Kidney tubule cell (primary cell): Measurements from ENCODE around the gene GFRAL.

Experiments used
- DNase-seq: peaks from one replicate; pipeline ENCODE4 v3.0.0-alpha.2; 2018; ENCODE audit warnings: low spot score

Gene GFRAL

GRCh38 chr6:55433446-55434130 is 106.3 kb downstream of the GFRAL start:
- peak; percentile 44 for DNase-seq

GRCh38 chr6:55437141-55437540 is 109.9 kb downstream of the GFRAL start:
- DNase-seq: no peak

- no peak for DNase-seq
Measured at GRCh38 chr6:55438203-55438602, 110.9 kb downstream of the GFRAL start.

GRCh38 chr6:55443238-55444134 is 116.2 kb downstream of the GFRAL start:
- no peak for DNase-seq

GRCh38 chr6:55445648-55446204 is 118.5 kb downstream of the GFRAL start:
- DNase-seq: peak; percentile 39

GRCh38 chr6:55447891-55448290 is 120.6 kb downstream of the GFRAL start:
- DNase-seq: no peak

- DNase-seq: peak; percentile 35
Measured at GRCh38 chr6:55448451-55448850, 121.2 kb downstream of the GFRAL start.

GRCh38 chr6:55449225-55449624 is 122.0 kb downstream of the GFRAL start:
- DNase-seq: no peak

- DNase-seq: peak; percentile 29
Measured at GRCh38 chr6:55450005-55450404, 122.7 kb downstream of the GFRAL start.
